Stomach (tissue), 9 donors: ENCODE results near the gene MAST4. TPM values are rescaled to one million over a fixed set of nuclear protein-coding genes. Genes with fewer than 3 reads are reported as not detected.
A peak's percentile ranks its signal among the peaks of the same experiment; 100 is the strongest.

ENCODE experiments used
- DNase-seq, 2 donors: peaks; one replicate each; pipeline versions ENCODE4 v3.0.0 to v3.0.0-alpha.2; 2013 to 2019
- H3K27ac ChIP-seq, 5 donors: fragments of 200-600 bp in 4 of 5; sonication (generic) in 4 of 5; one replicate each; pipeline ENCODE4 v1.5.1; 2013 to 2019; ENCODE audit warnings: mild to moderate bottlenecking in 1 of 5, moderate library complexity in 1 of 5
- H3K27me3 ChIP-seq, 3 donors: fragments of 200-600 bp; sonication (generic); one replicate each; pipeline ENCODE4 v1.5.1; 2017 to 2019; ENCODE audit warnings: mixed run types in 1 of 3
- H3K36me3 ChIP-seq, 4 donors: fragments of 200-600 bp; sonication (generic); 1 replicate in 3 of 4; 2 replicates in 1 of 4; pipeline ENCODE4 v1.5.1; 2016 to 2019
- H3K4me1 ChIP-seq, 4 donors: fragments of 200-600 bp; sonication (generic); one replicate each; pipeline ENCODE4 v1.5.1; 2016 to 2019
- H3K4me3 ChIP-seq, 4 donors: fragments of 200-600 bp; sonication (generic) in 3 of 4; one replicate each; pipeline ENCODE4 v1.5.1; 2016 to 2019; ENCODE audit warnings: mild to moderate bottlenecking in 1 of 4
- H3K9me3 ChIP-seq, 4 donors: fragments of 200-600 bp; sonication (generic); one replicate each; pipeline ENCODE4 v1.5.1; 2016 to 2019
- EP300 ChIP-seq: sonication (generic); formaldehyde crosslinking; IDR thresholded peaks from one replicate; pipeline ENCODE4 v1.6.1; 2017; ENCODE audit warnings: antibody characterized with exemption
- POLR2A ChIP-seq, 4 donors: fragments of 450-650 bp; IDR thresholded peaks; one replicate each; pipeline ENCODE4 v1.6.1; 2016; ENCODE audit warnings: antibody characterized with exemption in 4 of 4, control low read depth in 2 of 4, mild to moderate bottlenecking in 1 of 4, moderate library complexity in 1 of 4
- POLR2AphosphoS5 ChIP-seq, 3 donors: sonication (generic); formaldehyde crosslinking; IDR thresholded peaks; one replicate each; pipeline ENCODE4 v1.6.1; 2016; ENCODE audit warnings: antibody characterized with exemption in 3 of 3
- WGBS, 5 donors: extraction: QIAGEN DNeasy Blood & Tissue Kit in 3 of 5; methylation state at CpG; one replicate each; pipeline versions ENCODE4 v1.1.5 to v1.1.7; 2013 to 2018; 5-methylcytosine and 5-hydroxymethylcytosine counted together
- intact Hi-C: fragments of 100-400 bp; cut with DNase I; formaldehyde crosslinking; loops from one replicate; pipeline ENCODE4 v1.15.1; 2023; ENCODE audit warnings: low total_unique reads
- polyA plus RNA-seq, 3 donors: library from polyadenylated mRNA; stranded (reverse); fragments of 200-250 nt; gene quantifications; one replicate each; pipeline ENCODE4 v1.2.3, GENCODE V29; 2013
- total RNA-seq, 5 donors: library from RNA; depleted of rRNA; stranded (reverse); fragments of >200 nt; gene quantifications; one replicate each; pipeline versions ENCODE4 v1.1.0 to v1.2.3, GENCODE V29; 2014 to 2016
- TF ChIP-seq, protein P1 (sequence below), 7 experiments: fragments of 450-650 bp in 4 of 7; fragments of 200-600 bp in 3 of 7; sonication (generic) in 3 of 7; IDR thresholded peaks; one replicate each; pipeline ENCODE4 v1.5.1; 2016 to 2019; ENCODE audit warnings: antibody characterized with exemption in 7 of 7, control low read depth in 2 of 7, mild to moderate bottlenecking in 1 of 7
- donor health status: healthy with polysubstance abuse.
- donor health status: Bipolar disorder and iron deficiency.
- donor health status: healthy.

Gene MAST4
- total and polyA plus RNA-seq, 8 donors = 1.5 to 52.5 (median 32.1) TPM

DNA sequence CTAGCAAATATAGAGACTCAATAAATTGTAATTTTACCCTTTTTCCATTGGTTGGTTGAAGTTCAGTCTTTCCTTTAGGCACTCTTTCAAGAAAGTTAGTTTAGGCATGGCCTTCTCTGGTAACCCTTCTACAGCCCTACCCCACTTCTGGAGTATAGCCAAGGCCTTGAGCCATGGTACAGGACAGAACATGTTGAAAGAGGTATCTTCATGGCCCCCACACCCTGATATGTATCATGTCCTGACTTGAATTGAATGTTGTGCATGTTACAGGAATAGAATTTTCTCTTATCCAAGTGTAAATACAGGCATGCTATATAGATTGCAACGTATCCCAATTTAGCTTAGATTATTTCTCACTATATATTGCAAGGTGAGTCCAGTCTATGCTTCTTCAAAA lies 424.8 kb downstream of the MAST4 start:
- no peak for TF ChIP-seq POLR2A (IDR thresholded peaks at IDR 0.05)
- no peak for TF ChIP-seq EP300
- TF ChIP-seq, protein P1, sequence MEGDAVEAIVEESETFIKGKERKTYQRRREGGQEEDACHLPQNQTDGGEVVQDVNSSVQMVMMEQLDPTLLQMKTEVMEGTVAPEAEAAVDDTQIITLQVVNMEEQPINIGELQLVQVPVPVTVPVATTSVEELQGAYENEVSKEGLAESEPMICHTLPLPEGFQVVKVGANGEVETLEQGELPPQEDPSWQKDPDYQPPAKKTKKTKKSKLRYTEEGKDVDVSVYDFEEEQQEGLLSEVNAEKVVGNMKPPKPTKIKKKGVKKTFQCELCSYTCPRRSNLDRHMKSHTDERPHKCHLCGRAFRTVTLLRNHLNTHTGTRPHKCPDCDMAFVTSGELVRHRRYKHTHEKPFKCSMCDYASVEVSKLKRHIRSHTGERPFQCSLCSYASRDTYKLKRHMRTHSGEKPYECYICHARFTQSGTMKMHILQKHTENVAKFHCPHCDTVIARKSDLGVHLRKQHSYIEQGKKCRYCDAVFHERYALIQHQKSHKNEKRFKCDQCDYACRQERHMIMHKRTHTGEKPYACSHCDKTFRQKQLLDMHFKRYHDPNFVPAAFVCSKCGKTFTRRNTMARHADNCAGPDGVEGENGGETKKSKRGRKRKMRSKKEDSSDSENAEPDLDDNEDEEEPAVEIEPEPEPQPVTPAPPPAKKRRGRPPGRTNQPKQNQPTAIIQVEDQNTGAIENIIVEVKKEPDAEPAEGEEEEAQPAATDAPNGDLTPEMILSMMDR (IDR thresholded peaks at IDR 0.05) = no peak
- TF ChIP-seq POLR2AphosphoS5 (IDR thresholded peaks at IDR 0.05) = no peak
- 42 to 75% (median 52%) methylated on average over 1 of the region's 1 CpG for WGBS, 5 donors
- no peak overlapping the region for H3K4me3 ChIP-seq

DNA sequence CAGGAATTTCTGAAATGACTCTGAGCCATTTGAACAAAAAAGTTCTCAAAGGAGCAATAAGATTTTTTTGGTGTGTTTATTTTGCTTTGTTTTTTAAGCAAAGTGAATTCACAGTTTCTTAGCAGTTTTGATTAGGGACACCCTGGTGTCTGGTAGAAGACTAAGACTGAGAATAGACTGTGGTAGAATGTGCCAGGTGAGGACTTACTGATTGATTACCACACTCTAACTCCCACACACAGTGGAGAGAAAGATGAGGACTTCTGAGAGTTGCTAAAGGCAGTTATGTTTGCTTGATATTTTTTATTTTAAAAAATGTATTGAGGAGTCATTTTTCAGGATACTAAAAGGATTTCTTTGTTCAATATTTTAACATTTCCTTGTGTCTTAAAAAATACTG lies 425.3 kb downstream of the MAST4 start:
- intact Hi-C loops = no loop called here
- TF ChIP-seq EP300 (no peak), POLR2A (IDR thresholded peaks at IDR 0.05) (no peak), POLR2AphosphoS5 (IDR thresholded peaks at IDR 0.05) (no peak)
- TF ChIP-seq, protein P1 (IDR thresholded peaks at IDR 0.05) = no peak
- H3K36me3 ChIP-seq = no peaks in the 10 kb centered on the region
- H3K4me1 ChIP-seq = peaks cover 0 to 28% (median 6%) of the 10 kb centered on the region in 4 donors
- H3K9me3 ChIP-seq = no peaks in the 10 kb centered on the region
- no peak overlapping the region for H3K27ac ChIP-seq
- H3K4me3 ChIP-seq = no peak overlapping the region
- H3K27me3 ChIP-seq = no peaks in the 10 kb centered on the region
- no peak for DNase-seq

More for the DNA sequence above, 424.8 kb downstream of the MAST4 start:
- H3K27me3 ChIP-seq = no peaks in the 10 kb centered on the region
- no peaks in the 10 kb centered on the region for H3K9me3 ChIP-seq
- peaks cover 0 to 33% (median 6%) of the 10 kb centered on the region in 4 donors for H3K4me1 ChIP-seq
- peak in 1 of 2 donors; percentile 20 for DNase-seq
- H3K36me3 ChIP-seq = no peaks in the 10 kb centered on the region
- intact Hi-C loops = no loop called here
- H3K27ac ChIP-seq = no peak overlapping the region

DNA sequence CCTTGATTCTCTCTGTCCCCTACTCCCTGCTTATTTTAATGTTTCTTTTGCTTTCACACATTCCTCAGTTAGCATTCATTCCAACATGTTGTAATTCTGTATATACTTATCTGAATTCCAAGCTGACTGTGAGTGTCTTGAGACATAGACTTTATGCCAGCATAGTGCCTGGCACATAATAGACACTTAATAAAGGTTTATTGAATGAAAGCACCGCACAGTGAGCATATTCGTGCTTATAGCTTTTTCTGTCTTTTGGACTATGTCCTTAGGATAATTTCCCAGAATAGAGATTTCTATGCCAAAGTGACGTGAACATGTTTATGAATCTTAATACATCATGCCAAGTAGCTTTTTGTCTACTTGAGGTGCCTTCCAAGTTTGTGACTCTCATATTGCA lies 425.8 kb downstream of the MAST4 start:
- TF ChIP-seq POLR2AphosphoS5 (IDR thresholded peaks at IDR 0.05) = no peak
- TF ChIP-seq, protein P1 (IDR thresholded peaks at IDR 0.05) = no peak
- no peak for TF ChIP-seq EP300
- TF ChIP-seq POLR2A (IDR thresholded peaks at IDR 0.05) = no peak
- Histone ChIP-seq H3K27ac (no peak overlapping the region), H3K4me1 (peaks cover 0 to 25% (median 4%) of the 10 kb centered on the region in 4 donors), H3K4me3 (no peak overlapping the region), H3K27me3 (no peaks in the 10 kb centered on the region), H3K9me3 (no peaks in the 10 kb centered on the region), H3K36me3 (no peaks in the 10 kb centered on the region)
- DNase-seq = no peak
- WGBS, 5 donors = 77 to 89% (median 84%) methylated on average over 3 of the region's 3 CpGs
- intact Hi-C loops = no loop called here

DNA sequence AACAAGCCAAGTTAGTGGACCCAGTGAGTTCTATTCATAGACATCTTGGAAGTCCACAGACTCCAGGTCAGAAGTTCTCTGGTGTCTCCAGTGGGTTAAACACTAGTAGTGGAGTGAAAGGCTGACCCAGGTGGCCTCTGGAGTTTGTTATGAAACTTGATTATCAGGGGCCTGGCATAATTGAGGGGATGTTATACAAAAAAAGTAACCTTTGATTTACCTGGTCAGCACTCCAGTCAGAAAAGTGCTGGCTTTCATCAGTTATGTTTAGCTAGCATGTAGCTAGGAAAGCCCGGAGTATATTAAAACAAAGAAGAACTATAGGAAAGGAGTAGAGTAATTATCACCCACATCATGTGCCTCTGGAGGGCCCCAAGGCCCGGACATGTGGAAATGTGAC lies 429.3 kb downstream of the MAST4 start:
- no peaks in the 10 kb centered on the region for H3K27me3 ChIP-seq
- WGBS, 5 donors = 50 to 79% (median 65%) methylated on average over 2 of the region's 2 CpGs
- TF ChIP-seq POLR2AphosphoS5 (IDR thresholded peaks at IDR 0.05) = no peak
- TF ChIP-seq, protein P1 (IDR thresholded peaks at IDR 0.05) = no peak
- TF ChIP-seq POLR2A (IDR thresholded peaks at IDR 0.05) = no peak
- no peak for TF ChIP-seq EP300
- no peak overlapping the region for H3K4me3 ChIP-seq
- H3K4me1 ChIP-seq = peaks cover 0 to 30% (median 9%) of the 10 kb centered on the region in 4 donors
- no peaks in the 10 kb centered on the region for H3K9me3 ChIP-seq
- intact Hi-C loops = no loop called here
- no peak overlapping the region for H3K27ac ChIP-seq
- DNase-seq = no peak
- no peaks in the 10 kb centered on the region for H3K36me3 ChIP-seq
